K562 (cell line): Measurements from ENCODE around the gene RETN. TPM values are rescaled to one million over a fixed set of nuclear protein-coding genes. Genes with fewer than 3 reads are reported as not detected.

ENCODE experiments used
- ADNP ChIP-seq: fragments of 200-800 bp; sonication (Bioruptor generic); IDR thresholded peaks from 2 replicates; pipeline ENCODE4 v1.6.1; 2016; ENCODE audit warnings: missing genetic modification characterization, missing compliant biosample characterization
- CCNT2 ChIP-seq: IDR thresholded peaks from 2 replicates; pipeline ENCODE4 v1.6.1; 2011; ENCODE audit warnings: borderline replicate concordance, low read depth, mild to moderate bottlenecking, moderate library complexity, mixed read lengths, low read length; ENCODE audit not compliant: insufficient read length; ENCODE audit errors: extremely low read depth
- CSDE1 ChIP-seq, 2 experiments: fragments of 450-650 bp; IDR thresholded peaks; 2 replicates each; pipeline ENCODE4 v1.6.1; 2016; ENCODE audit warnings: mild to moderate bottlenecking in 1 of 2
- ELF2 ChIP-seq: fragments of 250-450 bp; sonication (Bioruptor Pico); IDR thresholded peaks from 2 replicates; pipeline ENCODE4 v1.5.0; 2021; ENCODE audit warnings: mild to moderate bottlenecking
- EP400 ChIP-seq: fragments of 450-650 bp; IDR thresholded peaks from 2 replicates; pipeline ENCODE4 v1.6.1; 2017; ENCODE audit warnings: antibody characterized with exemption, mild to moderate bottlenecking, moderate library complexity
- FOXA3 ChIP-seq, 2 experiments: fragments of 450-650 bp in 1 of 2; sonication (generic) in 1 of 2; formaldehyde crosslinking; IDR thresholded peaks in 1 of 2; conservative IDR thresholded peaks in 1 of 2; 2 replicates each; pipeline versions ENCODE4 v1.4.0 to v1.8.0; 2020 to 2022; ENCODE audit warnings: mild to moderate bottlenecking in 2 of 2, missing genetic modification reagents in 1 of 2
- FOXP1 ChIP-seq: sonication (generic); formaldehyde crosslinking; IDR thresholded peaks from 2 replicates; pipeline ENCODE4 v1.8.0; 2022; ENCODE audit warnings: mild to moderate bottlenecking, missing genetic modification reagents
- TEAD1 ChIP-seq, 2 experiments: fragments of 450-650 bp in 1 of 2; sonication (generic) in 1 of 2; formaldehyde crosslinking; IDR thresholded peaks; 2 replicates each; pipeline versions ENCODE4 v1.4.0 to v1.8.0; 2020 to 2022; ENCODE audit warnings: mild to moderate bottlenecking in 2 of 2, missing genetic modification reagents in 1 of 2
- polyA plus RNA-seq, 8 experiments: library from polyadenylated mRNA; depleted of rRNA in 4 of 8; stranded (reverse) in 5 of 8; unstranded in 3 of 8; fragments of >200 nt; fragmentation: Nextera tagmentation in 2 of 8; fragmentation: Illumina TruSeq in 1 of 8; extraction: Ambion mirVana in 2 of 8; extraction: Trizol in 1 of 8; gene quantifications; 2 replicates each; pipeline versions ENCODE4 v1.2.1 to v1.2.3, GENCODE V29; 2011 to 2014; ENCODE audit warnings: inconsistent platforms in 1 of 8, missing spikeins in 1 of 8
- total RNA-seq, 7 experiments: library from RNA; depleted of rRNA in 6 of 7; stranded (reverse); fragments of >200 nt in 6 of 7; fragmentation: Illumina TruSeq in 2 of 7; extraction: Trizol in 2 of 7; gene quantifications; 2 replicates each; pipeline versions ENCODE4 v1.2.1 to v1.2.3, GENCODE V29; 2011 to 2021; ENCODE audit warnings: low replicate concordance in 1 of 7
- TF ChIP-seq, protein P1 (sequence below): fragments of 450-650 bp; IDR thresholded peaks from one replicate; pipeline ENCODE4 v1.6.1; 2018; ENCODE audit warnings: mild to moderate bottlenecking, moderate library complexity; ENCODE audit not compliant: partially characterized antibody
- TF ChIP-seq, protein P2 (sequence below): sonication (generic); formaldehyde crosslinking; IDR thresholded peaks from 2 replicates; pipeline ENCODE4 v1.8.1; 2022; ENCODE audit warnings: missing genetic modification reagents
- TF ChIP-seq, protein P3 (sequence below): sonication (generic); formaldehyde crosslinking; IDR thresholded peaks from 2 replicates; pipeline ENCODE4 v1.8.0; 2022; ENCODE audit warnings: missing genetic modification reagents, mild to moderate bottlenecking, moderate library complexity, borderline replicate concordance
- TF ChIP-seq, protein P4 (sequence below): IDR thresholded peaks from 2 replicates; pipeline ENCODE4 v1.6.1; 2016; ENCODE audit warnings: missing genetic modification characterization, missing compliant biosample characterization
- TF ChIP-seq, protein P5 (sequence below): fragments of 250-450 bp; sonication (Bioruptor Pico); IDR thresholded peaks from 2 replicates; pipeline ENCODE4 v1.8.0; 2021; ENCODE audit warnings: moderate library complexity, mild to moderate bottlenecking, inconsistent platforms
- TF ChIP-seq, protein P6 (sequence below): fragments of 450-650 bp; IDR thresholded peaks from 2 replicates; pipeline ENCODE4 v1.6.1; 2016
- TF ChIP-seq, protein P7 (sequence below): fragments of 450-650 bp; IDR thresholded peaks from 2 replicates; pipeline ENCODE4 v1.6.1; 2018; ENCODE audit warnings: mild to moderate bottlenecking, low read depth; ENCODE audit not compliant: partially characterized antibody

Gene RETN
- total and polyA plus RNA-seq, 9 of the 15 experiments (the other 6 are each of a cell fraction or from before 2014, with no cell fraction given): not detected

DNA sequence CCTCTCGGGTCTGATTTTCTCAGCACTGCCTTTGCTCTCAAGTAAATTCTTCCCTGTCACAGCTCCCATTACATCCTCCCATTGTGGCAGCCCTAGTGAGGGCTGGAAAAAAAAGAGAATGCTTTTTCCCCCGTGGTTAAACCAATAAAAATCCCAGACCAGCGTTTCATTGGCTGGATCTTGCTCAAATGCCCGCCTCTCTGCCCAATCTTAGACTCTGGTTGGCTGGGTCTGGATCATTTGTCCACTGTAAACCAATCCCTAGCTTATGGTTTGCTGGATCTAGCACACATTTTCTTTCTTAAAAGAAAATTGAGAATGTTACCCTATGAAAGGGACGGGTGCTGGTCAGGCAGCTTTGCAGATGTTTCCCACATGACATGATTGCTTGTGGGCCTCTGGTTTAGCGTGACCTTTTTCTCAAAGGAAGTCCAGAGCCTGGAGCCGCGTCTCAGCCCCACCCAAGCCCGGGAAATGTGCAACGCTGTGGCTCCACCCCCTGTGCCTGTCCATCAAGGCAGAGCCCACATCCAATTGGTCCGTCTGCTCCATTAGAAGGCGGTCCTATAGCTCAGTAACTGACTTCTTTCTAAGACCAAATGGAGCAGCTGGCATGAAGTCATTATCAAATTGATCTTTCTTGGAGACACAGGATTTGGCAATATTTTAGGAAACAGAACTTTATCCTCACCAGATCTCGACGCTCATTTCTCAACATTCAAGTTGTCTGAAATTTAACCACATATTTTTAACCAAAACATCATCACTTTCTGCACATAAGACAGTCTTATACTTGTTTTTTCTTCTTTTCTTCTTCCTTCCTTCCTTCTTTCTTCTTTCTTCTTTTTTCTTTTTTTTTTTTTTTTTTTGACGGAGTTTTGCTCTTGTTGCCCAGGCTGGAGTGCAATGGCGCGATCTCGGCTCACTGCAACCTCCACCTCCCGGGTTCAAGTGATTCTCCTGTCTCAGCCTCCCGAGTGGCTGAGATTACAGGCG is 5.5 kb downstream of the RETN start (continued):
- TF ChIP-seq, protein P1, sequence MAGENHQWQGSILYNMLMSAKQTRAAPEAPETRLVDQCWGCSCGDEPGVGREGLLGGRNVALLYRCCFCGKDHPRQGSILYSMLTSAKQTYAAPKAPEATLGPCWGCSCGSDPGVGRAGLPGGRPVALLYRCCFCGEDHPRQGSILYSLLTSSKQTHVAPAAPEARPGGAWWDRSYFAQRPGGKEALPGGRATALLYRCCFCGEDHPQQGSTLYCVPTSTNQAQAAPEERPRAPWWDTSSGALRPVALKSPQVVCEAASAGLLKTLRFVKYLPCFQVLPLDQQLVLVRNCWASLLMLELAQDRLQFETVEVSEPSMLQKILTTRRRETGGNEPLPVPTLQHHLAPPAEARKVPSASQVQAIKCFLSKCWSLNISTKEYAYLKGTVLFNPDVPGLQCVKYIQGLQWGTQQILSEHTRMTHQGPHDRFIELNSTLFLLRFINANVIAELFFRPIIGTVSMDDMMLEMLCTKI: no peak
- TF ChIP-seq, protein P2, sequence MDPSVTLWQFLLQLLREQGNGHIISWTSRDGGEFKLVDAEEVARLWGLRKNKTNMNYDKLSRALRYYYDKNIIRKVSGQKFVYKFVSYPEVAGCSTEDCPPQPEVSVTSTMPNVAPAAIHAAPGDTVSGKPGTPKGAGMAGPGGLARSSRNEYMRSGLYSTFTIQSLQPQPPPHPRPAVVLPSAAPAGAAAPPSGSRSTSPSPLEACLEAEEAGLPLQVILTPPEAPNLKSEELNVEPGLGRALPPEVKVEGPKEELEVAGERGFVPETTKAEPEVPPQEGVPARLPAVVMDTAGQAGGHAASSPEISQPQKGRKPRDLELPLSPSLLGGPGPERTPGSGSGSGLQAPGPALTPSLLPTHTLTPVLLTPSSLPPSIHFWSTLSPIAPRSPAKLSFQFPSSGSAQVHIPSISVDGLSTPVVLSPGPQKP (CRISPR knock-in tag): no peak
- TF ChIP-seq, protein P3, sequence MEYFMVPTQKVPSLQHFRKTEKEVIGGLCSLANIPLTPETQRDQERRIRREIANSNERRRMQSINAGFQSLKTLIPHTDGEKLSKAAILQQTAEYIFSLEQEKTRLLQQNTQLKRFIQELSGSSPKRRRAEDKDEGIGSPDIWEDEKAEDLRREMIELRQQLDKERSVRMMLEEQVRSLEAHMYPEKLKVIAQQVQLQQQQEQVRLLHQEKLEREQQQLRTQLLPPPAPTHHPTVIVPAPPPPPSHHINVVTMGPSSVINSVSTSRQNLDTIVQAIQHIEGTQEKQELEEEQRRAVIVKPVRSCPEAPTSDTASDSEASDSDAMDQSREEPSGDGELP (CRISPR knock-in tag): peak; percentile 24; the same call in 1 of the 2 replicates
- TF ChIP-seq CCNT2: no peak
- TF ChIP-seq, protein P4, sequence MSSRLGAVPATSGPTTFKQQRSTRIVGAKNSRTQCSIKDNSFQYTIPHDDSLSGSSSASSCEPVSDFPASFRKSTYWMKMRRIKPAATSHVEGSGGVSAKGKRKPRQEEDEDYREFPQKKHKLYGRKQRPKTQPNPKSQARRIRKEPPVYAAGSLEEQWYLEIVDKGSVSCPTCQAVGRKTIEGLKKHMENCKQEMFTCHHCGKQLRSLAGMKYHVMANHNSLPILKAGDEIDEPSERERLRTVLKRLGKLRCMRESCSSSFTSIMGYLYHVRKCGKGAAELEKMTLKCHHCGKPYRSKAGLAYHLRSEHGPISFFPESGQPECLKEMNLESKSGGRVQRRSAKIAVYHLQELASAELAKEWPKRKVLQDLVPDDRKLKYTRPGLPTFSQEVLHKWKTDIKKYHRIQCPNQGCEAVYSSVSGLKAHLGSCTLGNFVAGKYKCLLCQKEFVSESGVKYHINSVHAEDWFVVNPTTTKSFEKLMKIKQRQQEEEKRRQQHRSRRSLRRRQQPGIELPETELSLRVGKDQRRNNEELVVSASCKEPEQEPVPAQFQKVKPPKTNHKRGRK (tag): peak; percentile 87
- TF ChIP-seq, protein P5, sequence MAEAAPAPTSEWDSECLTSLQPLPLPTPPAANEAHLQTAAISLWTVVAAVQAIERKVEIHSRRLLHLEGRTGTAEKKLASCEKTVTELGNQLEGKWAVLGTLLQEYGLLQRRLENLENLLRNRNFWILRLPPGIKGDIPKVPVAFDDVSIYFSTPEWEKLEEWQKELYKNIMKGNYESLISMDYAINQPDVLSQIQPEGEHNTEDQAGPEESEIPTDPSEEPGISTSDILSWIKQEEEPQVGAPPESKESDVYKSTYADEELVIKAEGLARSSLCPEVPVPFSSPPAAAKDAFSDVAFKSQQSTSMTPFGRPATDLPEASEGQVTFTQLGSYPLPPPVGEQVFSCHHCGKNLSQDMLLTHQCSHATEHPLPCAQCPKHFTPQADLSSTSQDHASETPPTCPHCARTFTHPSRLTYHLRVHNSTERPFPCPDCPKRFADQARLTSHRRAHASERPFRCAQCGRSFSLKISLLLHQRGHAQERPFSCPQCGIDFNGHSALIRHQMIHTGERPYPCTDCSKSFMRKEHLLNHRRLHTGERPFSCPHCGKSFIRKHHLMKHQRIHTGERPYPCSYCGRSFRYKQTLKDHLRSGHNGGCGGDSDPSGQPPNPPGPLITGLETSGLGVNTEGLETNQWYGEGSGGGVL (CRISPR knock-in tag): no peak
- no peak for TF ChIP-seq CSDE1 (IDR thresholded peaks at IDR 0.05)
- TF ChIP-seq TEAD1 (CRISPR knock-in tag; IDR thresholded peaks at IDR 0.05): no peak
- TF ChIP-seq FOXA3 (CRISPR knock-in tag; conservative IDR thresholded peaks at IDR 0.05 in 1 of 2, IDR thresholded peaks at IDR 0.05 in 1 of 2): no peak
- no peak for TF ChIP-seq ELF2
- TF ChIP-seq FOXP1 (CRISPR knock-in tag): no peak
- no peak for TF ChIP-seq EP400
- TF ChIP-seq, protein P6, sequence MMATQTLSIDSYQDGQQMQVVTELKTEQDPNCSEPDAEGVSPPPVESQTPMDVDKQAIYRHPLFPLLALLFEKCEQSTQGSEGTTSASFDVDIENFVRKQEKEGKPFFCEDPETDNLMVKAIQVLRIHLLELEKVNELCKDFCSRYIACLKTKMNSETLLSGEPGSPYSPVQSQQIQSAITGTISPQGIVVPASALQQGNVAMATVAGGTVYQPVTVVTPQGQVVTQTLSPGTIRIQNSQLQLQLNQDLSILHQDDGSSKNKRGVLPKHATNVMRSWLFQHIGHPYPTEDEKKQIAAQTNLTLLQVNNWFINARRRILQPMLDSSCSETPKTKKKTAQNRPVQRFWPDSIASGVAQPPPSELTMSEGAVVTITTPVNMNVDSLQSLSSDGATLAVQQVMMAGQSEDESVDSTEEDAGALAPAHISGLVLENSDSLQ: peak; percentile 99
- TF ChIP-seq ADNP (tag): no peak
- TF ChIP-seq, protein P7, sequence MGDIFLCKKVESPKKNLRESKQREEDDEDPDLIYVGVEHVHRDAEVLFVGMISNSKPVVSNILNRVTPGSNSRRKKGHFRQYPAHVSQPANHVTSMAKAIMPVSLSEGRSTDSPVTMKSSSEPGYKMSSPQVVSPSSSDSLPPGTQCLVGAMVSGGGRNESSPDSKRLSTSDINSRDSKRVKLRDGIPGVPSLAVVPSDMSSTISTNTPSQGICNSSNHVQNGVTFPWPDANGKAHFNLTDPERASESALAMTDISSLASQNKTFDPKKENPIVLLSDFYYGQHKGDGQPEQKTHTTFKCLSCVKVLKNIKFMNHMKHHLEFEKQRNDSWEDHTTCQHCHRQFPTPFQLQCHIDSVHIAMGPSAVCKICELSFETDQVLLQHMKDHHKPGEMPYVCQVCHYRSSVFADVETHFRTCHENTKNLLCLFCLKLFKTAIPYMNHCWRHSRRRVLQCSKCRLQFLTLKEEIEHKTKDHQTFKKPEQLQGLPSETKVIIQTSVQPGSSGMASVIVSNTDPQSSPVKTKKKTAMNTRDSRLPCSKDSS: peak; percentile 54
